Activated T-helper 2 cell treated with anti-CD3 and anti-CD28 coated beads, Interferon-gamma antibody, Interleukin-2, Interleukin-4, amounts not matched to agents 10 μg/mL and 5 μg/mL and 100 μg/mL, durations not matched to agents 14 hours and 24 hours and 36 hours (primary cell): Measurements from ENCODE around the gene ARHGEF16. TPM values are rescaled to one million over a fixed set of nuclear protein-coding genes. Genes with fewer than 3 reads are reported as not detected.

Experiments used
- DNase-seq: peaks from one replicate; pipeline ENCODE4 v3.0.0; 2021; ENCODE audit warnings: low spot score
- H3K27ac Mint-ChIP-seq: one replicate; pipeline ENCODE4 v1.8.0; 2021; ENCODE audit warnings: mixed read lengths
- H3K27me3 Mint-ChIP-seq: one replicate; pipeline ENCODE4 v1.8.0; 2021; ENCODE audit warnings: low read depth, mixed read lengths
- H3K36me3 Mint-ChIP-seq: one replicate; pipeline ENCODE4 v1.8.0; 2021; ENCODE audit warnings: low read depth, mixed read lengths
- H3K4me1 Mint-ChIP-seq: one replicate; pipeline ENCODE4 v1.8.0; 2021; ENCODE audit warnings: low read depth, mixed read lengths
- H3K4me3 Mint-ChIP-seq: one replicate; pipeline ENCODE4 v1.8.0; 2021; ENCODE audit warnings: low read depth, mild to moderate bottlenecking, moderate library complexity, mixed read lengths
- H3K9me3 Mint-ChIP-seq: one replicate; pipeline ENCODE4 v1.8.0; 2021; ENCODE audit warnings: mixed read lengths
- intact Hi-C: fragments of 100-400 bp; cut with micrococcal nuclease; formaldehyde crosslinking; loops from one replicate; pipeline ENCODE4 v1.15.1; 2023
- total RNA-seq: library from RNA; stranded (reverse); gene quantifications from 2 replicates; pipeline ENCODE4 v1.2.3, GENCODE V29; 2022

ARHGEF16 gene
- total RNA-seq, 1 donor from 2014 or later = not detected

DNA sequence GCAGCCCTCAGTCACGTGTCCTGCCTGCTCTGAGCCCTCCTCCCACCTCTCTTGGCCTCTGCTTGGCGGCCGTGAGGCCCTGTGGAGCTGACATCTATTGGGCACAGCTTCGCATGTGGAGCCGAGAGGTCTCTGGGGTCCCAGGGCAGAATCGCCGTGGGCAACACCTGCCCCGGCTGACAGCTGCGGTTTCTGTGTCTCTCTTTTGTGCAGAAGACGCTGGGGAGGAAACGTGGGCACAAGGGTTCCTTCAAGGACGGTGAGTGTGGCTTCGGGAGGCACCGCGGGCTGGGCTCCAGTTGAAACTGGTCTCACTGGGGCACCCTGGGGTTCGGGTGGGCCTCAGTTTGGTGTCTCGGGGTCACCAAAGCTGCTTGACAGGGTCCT is 11.5 kb downstream of the ARHGEF16 start:
- Mint-ChIP-seq H3K4me1 (no peaks in the 10 kb centered on the region), H3K4me3 (no peak overlapping the region), H3K27ac (no peak overlapping the region), H3K9me3 (no peaks in the 10 kb centered on the region), H3K27me3 (no peaks in the 10 kb centered on the region), H3K36me3 (no peaks in the 10 kb centered on the region)
- DNase-seq = no peak
- intact Hi-C loops = no loop called here

DNA sequence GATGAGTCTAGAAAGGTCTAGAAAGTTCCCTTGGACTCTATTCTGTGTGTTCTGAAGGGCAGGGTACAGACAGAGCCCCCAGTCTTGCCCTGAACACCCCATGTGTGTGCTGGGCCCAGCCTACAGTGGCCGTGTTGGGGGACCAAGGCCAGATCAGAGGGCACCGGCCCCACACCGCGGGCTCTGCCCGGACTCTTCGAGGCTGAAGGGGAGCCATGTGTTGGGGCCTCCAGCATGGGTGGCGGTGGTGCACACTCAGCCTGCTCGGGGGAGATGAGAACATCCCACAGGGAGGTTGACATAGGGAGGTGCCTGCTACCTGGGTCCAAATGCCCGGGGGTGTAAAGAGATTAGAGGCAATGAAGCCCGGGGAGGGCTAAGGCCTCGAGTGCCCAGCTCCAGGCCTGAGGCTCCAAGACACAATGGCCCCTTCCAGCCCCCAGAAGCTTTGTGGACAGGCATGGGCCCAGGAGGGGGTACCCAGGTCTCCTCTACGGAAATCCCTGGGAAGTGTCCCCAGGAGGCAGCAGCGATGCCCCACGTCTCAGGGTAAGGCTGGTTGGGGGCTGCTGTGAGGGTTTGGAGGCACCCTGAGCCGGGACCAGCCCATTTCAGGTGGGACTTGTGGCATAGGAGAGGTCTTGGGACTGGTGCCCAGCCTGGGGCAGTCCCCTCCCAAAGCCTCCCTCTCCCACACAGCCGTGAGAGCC is 12.1 kb downstream of the ARHGEF16 start:
- H3K27me3 Mint-ChIP-seq = no peaks in the 10 kb centered on the region
- H3K4me3 Mint-ChIP-seq = no peak overlapping the region
- no peaks in the 10 kb centered on the region for H3K36me3 Mint-ChIP-seq
- DNase-seq = no peak
- no peaks in the 10 kb centered on the region for H3K9me3 Mint-ChIP-seq
- no peaks in the 10 kb centered on the region for H3K4me1 Mint-ChIP-seq
- no peak overlapping the region for H3K27ac Mint-ChIP-seq
- intact Hi-C loops = no loop called here

DNA sequence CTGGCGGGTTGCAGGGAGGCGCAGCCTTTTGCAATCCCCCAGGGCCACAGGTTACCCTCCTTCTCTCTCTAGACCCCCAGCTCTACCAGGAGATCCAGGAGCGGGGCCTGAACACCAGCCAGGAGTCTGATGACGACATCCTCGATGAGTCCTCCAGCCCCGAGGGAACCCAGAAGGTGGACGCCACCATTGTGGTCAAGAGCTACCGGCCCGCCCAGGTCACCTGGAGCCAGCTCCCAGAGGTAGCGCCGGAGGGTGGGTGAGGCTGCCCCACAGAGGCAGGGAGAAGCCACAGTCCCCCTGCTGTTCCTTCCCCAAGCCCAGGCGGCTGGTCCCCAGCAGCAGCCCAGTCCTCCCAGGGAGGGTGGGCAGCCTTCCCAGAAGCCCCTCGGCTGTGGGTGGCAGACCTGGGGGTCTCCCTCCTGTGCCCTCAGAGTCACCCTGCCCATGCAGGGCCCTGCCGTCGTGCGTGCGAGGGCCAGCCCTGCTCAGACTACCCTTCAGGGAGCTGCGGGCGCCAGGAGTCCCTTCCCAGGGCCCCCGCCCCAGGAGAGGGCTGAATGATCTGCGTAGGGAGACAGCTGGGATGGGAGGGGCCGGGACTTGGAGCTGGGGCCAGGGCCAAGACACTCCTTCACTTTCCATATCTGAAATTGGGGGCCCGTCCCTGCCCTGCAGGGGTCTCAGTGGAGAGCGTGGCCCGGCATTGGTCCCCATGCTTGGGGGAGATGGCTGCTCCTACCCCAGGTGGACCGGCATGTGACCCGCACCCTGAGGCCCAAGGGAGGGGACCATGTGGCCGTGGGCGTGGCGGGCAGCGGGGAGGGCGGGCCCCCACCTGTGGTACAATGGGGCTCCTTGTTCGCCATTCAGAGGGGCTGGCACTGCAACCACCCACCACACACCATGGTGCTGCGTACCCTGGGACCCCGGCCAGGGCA is 12.9 kb downstream of the ARHGEF16 start:
- Mint-ChIP-seq H3K4me1 (no peaks in the 10 kb centered on the region), H3K27ac (no peak overlapping the region), H3K36me3 (no peaks in the 10 kb centered on the region), H3K27me3 (no peaks in the 10 kb centered on the region), H3K4me3 (no peak overlapping the region), H3K9me3 (no peaks in the 10 kb centered on the region)
- no peak for DNase-seq
- intact Hi-C loops = no loop called here

DNA sequence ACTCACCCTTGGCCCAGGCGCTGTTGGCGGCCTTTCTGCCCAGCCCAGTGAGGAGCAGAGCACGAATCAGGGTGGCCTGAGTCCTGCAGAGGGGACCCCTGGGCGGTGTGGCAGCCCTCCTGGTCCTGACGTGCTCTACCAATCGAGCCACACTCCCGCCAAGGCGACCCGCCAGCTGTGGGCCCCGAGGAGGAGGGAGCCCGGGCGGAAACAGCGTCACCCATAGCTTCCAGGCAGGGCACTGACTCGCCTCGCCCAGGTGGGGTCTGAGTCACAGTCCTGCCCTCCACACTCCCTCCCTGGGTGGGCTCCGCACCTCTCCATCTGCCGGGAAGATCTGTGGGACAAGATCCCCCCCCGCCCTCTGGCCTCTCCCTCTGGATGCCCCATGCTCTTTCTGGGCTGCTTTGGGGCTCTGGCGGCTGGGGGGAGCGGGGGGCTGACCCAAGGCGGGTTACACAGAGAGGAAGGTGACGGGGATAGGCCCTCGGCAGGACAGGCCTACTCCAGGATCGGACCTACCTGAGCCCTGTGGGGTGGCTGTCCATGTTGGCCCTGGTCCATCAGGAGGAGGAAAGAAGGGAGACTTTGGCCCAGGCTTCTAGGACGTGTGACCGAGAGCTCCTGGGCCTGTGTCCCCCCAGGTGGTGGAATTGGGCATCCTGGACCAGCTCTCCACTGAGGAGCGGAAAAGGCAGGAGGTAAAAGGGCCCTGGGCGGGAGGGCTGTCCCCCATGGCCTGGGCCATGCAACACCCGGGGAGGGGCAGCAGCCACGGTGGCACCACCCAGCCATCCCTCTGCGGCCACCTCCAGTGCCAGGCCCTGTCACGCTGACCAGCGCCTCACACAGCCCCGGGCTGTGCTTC is 14.0 kb downstream of the ARHGEF16 start:
- Mint-ChIP-seq H3K36me3 (no peaks in the 10 kb centered on the region), H3K4me1 (no peaks in the 10 kb centered on the region), H3K27me3 (no peaks in the 10 kb centered on the region), H3K9me3 (no peaks in the 10 kb centered on the region), H3K4me3 (no peak overlapping the region), H3K27ac (no peak overlapping the region)
- DNase-seq = no peak
- intact Hi-C loops = no loop called here

GRCh38 chr1:3469104-3469848 is 14.8 kb downstream of the ARHGEF16 start:
- Mint-ChIP-seq H3K27ac (no peak overlapping the region), H3K4me3 (no peak overlapping the region), H3K27me3 (no peaks in the 10 kb centered on the region), H3K36me3 (no peaks in the 10 kb centered on the region), H3K9me3 (no peaks in the 10 kb centered on the region), H3K4me1 (no peaks in the 10 kb centered on the region)
- intact Hi-C loops = no loop called here
- no peak for DNase-seq

DNA sequence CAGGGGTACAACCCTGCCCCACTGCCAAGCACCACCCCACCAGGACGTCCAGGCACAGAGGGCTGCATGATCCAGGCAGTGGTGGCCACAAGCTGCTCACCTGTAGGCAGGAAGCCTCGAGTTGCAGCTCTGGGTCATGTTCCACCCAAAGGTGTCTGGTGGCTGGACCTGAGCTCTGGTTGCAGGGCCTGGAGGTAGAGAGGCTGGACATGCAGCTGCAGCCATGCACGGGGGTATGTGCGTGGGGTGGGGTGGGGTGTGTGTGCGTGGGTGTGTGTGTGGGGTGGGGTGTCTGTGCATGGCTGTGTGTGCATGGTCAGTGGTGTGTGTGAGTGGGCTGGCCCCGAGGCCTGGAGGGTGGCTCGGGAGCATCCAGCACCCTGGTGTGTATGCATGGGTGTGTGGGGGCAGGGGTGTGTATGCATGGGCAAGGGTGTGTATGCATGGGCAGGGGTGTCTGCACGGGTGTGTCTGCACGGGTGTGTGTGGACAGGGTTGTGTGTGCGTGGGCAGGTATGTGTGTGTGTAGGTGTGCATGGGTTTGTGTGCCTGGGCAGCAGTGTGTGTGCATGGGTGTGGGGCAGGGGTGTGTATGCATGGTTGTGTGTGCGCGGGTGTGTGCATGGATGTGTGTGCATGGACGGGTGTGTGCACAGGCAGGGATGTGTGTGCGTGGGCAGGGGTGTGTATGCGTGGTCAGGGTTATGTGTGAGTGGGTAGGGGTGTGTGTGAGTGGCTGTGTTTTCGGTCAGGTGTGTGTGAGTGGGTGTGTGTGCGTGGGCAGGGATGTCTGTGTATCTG is 15.6 kb downstream of the ARHGEF16 start:
- Mint-ChIP-seq H3K27me3 (no peaks in the 10 kb centered on the region), H3K4me1 (no peaks in the 10 kb centered on the region), H3K27ac (no peak overlapping the region)

GRCh38 chr1:3470650-3471355 is 16.3 kb downstream of the ARHGEF16 start:
- Mint-ChIP-seq H3K27ac (no peak overlapping the region), H3K4me3 (no peak overlapping the region), H3K4me1 (no peaks in the 10 kb centered on the region), H3K36me3 (no peaks in the 10 kb centered on the region), H3K9me3 (no peaks in the 10 kb centered on the region), H3K27me3 (no peaks in the 10 kb centered on the region)
- intact Hi-C loops = no loop called here
- no peak for DNase-seq

More for the DNA sequence above, 15.6 kb downstream of the ARHGEF16 start:
- Mint-ChIP-seq H3K36me3 (no peaks in the 10 kb centered on the region), H3K9me3 (no peaks in the 10 kb centered on the region), H3K4me3 (no peak overlapping the region)
- DNase-seq = no peak
- intact Hi-C loops = no loop called here

DNA sequence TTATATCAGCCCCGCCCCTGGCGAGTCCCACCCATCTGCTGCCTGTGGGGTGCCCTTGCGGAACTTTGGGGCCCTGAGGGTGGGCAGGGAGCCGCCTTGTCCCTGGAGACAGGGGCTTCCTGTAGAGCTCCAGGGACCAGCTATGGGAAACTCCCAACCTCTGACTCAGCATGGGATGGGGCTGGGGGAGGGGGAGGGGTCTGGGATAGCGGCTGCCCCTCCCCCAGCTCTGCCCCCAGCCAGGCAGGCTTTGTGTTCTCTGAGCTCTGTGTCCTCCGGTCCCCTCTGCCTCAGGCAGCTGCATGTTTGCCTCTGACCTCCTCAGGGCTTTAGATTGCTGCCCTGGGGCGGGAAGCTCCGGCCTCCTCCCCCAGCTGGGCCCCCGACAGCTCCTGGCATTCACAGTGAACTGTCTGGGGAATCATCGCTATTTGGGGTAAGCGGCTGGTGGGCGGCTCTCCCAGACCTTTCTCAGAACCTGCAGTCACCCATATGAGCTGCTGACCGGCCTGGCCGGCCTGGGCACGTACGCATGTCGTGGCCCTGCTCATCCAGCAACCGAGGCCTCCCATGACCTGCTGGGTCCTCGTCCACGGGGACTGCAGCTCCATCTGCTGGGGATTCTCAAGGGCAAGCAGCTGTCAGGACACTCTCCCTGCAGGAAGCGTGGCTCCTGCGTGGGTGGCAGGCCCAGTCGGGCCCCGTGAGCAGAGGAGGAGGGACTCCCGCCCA is 17.1 kb downstream of the ARHGEF16 start:
- no peak overlapping the region for H3K4me3 Mint-ChIP-seq
- DNase-seq = no peak
- H3K4me1 Mint-ChIP-seq = no peaks in the 10 kb centered on the region
- intact Hi-C loops = no loop called here
- no peak overlapping the region for H3K27ac Mint-ChIP-seq
- H3K27me3 Mint-ChIP-seq = no peaks in the 10 kb centered on the region
- H3K36me3 Mint-ChIP-seq = no peaks in the 10 kb centered on the region
- H3K9me3 Mint-ChIP-seq = no peaks in the 10 kb centered on the region

DNA sequence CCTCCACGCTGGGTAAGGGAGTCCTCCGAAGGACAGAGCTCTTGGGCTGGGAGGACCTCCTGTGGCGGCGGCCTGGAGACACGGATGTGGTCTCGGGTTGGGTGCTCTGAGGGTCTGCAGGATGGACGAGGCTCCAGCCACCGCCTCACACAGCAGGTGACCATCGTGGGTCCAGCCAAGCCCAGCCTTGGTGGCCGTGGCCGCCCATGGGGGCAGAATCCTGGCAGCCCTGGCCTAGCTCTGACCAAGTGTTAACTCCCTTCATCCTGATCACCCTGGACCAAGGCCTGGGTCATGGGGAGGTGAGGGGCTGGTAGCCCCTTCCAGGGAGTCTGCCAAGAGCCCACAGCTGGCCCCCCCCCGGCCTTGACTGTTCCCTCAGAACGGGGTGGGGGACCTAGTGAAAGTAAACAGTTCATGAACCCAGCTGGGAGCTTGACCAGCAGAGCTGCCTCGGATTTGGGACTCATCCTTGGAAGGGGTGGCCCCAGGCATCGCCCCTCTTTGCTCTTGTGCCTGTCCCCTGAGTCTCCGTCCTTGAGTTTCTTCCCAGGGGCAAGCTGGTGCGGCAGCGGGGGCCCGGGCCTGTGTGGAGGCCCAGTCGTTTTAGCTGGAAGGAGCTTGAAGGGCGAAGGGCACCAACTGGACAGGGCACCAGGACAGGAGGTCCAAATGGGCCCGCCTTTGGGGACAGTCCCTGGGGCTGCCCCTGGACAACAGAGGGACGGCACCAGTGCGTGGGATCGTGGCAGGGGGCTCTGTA is 17.8 kb downstream of the ARHGEF16 start:
- intact Hi-C loops = no loop called here
- Mint-ChIP-seq H3K4me1 (no peaks in the 10 kb centered on the region), H3K27me3 (no peaks in the 10 kb centered on the region), H3K4me3 (no peak overlapping the region), H3K36me3 (no peaks in the 10 kb centered on the region), H3K27ac (no peak overlapping the region), H3K9me3 (no peaks in the 10 kb centered on the region)
- DNase-seq = no peak

- intact Hi-C loops = no loop called here
- DNase-seq = no peak
- H3K4me3 Mint-ChIP-seq = no peak overlapping the region
- H3K9me3 Mint-ChIP-seq = no peaks in the 10 kb centered on the region
- no peak overlapping the region for H3K27ac Mint-ChIP-seq
- H3K27me3 Mint-ChIP-seq = no peaks in the 10 kb centered on the region
- H3K4me1 Mint-ChIP-seq = no peaks in the 10 kb centered on the region
- H3K36me3 Mint-ChIP-seq = no peaks in the 10 kb centered on the region
Measured at GRCh38 chr1:3472906-3473305, 18.4 kb downstream of the ARHGEF16 start.
